UCSD-AML1 (cell line): ENCODE data around the gene GRIP2.

Experiments used
- DNase-seq: peaks from one replicate; lab custom pipeline; 2025; ENCODE audit not compliant: unreplicated experiment; lab: John Stamatoyannopoulos, UW

Gene GRIP2

DNA sequence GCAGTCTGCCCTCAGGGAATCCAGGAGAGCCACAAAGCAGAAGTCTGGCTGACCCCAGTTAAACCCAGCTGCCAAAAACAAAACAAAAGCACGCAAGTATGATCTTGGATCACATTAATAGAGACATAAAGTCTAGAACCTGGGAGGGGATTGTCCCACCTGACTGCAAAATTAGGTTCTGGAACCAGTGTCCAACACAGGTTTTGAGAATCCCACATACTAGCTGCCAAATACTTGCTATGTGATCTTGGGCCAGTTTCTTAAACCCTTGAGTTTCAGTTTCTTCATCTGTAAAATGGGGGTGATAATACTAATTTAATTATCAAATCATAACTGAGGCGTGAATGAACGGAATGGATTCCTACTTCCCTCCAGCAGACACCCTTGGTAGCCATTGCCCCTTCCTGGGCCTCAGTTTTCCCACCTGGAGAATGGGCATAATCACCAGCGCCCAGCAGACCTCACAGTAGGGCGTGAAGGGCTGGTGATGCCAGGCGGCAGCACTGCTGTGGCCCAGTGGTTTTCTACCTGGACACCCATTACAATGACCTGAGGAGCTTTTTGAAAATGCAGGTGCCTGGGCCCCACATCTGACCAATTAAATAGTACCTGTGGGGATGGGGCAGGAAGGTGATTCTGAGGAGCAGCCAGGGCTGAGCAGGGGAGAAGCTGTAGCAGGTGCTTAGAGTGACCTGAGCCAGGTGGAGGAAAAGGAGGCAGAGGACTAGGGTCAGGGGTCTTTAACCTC is 32.2 kb downstream of the GRIP2 start:
- DNase-seq: no peak

DNA sequence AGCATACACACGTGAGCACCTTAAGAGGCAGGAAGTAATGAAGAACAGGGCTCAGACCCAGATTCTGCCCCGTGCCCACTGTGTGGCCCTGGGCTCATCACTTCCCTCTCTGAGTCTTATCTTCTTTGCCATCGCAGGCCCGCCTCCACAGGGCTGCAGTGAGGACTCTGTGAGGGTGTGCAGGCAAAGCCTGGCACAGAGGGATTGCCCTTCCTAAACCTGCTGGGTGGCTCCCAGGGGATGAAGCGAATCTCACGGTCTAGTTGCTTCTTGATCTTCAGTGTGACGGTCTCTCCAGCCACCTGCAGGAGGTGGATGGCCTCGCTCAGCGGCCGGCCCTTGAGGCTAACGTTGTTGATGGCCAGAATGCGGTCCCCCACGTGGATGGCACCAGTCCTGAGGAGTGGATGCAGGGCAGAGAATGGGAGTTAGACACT is 32.8 kb downstream of the GRIP2 start:
- no peak for DNase-seq

DNA sequence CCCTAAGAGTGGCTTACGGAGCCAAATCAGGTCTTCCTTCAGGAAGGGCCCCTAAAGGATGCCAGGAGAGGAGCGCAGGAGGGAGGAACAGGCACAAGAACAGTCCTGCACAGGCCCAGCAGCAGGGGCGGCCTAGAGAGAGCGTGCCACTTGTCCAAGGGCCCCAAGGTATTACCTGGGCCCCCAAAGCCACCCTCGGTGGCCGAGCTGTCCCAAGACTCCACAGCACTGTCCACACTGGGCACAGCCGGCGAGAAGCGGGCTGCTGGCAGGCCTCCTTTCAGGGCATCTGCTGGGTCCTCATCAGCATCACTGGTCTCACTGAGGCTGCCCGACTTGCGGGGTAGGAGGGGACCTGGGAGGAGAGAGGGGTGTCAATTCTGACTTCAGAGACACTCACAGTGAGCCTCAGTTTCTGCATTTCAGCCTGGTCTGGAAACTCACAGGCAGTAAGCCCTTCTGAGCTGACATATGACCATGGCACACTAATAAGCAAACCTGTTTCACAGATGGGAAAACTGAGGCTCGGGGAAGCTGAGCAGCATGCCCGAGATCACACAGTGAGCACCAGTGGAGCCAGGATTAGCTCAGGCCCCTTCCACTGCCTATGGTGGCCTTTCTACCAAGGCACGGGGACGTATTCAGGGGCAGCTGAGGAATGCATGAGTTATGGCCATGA is 33.4 kb downstream of the GRIP2 start:
- DNase-seq: no peak

DNA sequence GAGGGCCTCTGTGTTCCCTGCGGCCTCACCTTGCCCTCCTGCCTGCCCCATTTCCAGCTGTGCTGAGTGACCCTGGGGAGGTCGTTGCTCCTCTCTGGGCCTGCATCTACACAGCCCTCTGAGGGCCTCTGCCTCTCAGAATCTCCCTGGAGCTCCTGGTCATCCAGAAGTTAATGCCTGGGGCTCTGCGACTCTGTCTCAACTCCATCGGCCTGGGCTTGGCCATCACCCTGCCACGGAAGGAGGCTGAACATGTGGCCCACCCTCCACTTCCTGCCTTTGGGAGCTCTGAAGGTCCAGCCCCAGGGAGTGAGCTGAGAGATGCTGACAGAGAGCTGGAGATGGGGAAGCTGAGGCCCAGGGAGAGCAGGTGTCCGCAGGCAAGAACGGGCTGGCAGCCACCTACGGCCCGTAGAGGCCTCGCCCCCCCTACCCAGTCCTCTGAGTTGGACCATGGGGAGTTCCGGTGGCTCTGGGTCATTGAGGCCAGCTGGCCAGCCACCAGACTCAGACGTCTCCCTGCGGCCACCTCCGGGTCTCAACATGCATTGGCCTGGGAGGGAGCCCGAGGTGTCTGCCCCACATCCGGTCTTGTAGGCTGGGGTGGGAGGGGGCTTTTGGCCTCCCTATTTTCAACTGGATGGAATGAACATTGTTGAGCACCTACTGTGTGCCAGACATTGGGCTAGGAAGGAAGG is 34.2 kb downstream of the GRIP2 start:
- DNase-seq: no peak

DNA sequence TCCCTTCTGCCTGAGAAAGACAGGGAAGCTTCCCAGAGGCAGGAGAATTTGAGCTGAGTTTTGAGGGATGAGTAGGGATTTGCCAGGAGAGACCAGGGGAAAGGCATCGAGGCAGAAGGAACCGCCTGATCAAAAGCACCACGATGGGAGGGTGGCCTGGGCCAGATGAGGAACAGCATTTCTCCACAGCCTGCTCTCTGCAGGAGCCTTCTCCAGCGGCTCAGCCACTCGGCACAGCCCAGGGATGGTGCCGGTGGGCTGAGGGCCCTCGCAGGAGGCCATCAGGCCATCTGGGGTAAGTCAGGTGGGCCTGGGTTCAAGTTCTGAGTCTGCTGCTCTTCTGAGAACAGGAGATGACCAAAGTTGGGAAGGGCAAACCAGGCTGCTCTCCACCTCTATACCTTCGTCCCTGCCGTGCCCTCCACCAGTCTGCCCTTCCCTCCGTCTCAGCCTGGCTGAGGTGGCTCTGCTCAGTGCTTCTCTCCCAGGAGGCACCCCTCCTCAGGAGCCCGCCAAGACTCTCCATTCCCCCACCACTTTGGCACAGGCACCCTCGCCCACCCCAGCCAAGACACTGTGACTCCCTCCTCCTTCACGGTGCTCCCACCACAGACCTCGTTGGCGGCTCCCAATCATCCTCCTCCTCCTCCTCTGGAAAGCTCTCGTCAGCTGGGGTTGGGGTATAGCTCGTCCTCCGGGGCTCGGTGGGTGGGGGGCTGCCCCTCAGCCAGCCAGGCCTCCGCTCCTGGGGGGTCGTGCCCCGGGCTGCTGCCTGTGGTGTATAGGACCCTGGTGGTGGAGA is 34.9 kb downstream of the GRIP2 start:
- no peak for DNase-seq

DNA sequence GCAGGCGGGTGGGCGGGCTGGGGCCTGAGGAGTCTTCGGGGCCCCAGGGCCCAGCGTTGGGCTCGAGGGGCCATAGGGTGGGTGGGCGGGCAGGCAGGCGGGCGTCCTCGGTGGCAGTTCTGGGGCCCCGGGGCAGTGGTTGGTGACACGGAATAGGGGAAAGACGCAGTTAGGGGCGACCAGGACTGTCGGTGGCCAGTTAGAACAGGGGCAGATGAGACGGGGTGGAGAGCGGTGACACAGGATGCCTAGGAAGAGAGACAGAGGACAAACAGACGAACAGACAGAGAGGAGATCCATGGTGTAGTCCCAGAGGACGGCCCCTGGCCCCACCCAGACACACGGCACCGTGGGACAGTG is 36.5 kb downstream of the GRIP2 start:
- DNase-seq: no peak

DNA sequence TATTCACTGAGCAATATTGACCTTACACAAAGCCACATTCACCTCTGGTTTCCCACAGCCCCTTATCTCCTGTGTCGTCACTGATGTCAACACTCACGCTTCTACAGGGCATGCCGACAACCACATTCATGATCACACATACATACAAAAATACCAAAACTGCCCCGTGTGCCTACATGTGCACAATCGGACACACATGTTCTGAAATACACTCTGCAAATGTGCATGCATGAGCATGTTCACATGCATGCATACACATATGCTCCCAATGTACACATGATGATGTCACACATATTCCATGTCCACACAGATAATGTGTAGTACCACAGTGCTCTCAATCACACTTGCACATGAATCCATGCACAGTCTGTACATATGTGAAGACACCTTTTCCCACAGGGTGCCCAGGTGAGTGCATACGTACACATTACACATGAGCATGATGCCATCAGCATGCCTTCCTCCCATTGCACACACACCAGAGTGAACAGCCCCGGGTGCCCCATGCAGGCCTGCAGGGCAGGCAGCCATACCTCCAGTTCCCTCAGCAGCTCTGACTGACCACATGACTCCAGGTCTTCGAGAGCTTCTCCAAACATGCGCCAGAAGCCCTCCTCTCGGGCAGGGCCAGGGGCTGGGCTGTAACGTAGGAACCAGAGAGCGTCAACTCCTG is 37.0 kb downstream of the GRIP2 start:
- DNase-seq: no peak

DNA sequence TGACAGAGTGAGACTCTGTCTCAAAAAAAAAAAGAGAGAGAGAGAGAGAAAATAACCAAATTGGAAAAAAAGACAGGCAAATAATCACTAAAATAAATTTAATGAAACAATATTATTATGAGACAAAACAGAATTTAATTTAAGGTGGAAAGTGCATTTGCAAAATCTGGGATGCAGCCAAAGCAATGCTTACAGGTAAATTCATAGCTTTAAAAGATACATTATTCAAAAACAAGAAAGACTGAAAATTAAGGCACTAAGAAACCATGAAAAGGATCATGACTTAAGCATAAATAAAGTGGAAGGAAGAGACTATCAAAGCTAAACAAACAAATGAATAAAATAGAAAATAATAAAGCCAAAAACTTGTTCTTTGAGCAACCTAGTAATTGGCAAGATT is 37.7 kb downstream of the GRIP2 start:
- DNase-seq: no peak

DNA sequence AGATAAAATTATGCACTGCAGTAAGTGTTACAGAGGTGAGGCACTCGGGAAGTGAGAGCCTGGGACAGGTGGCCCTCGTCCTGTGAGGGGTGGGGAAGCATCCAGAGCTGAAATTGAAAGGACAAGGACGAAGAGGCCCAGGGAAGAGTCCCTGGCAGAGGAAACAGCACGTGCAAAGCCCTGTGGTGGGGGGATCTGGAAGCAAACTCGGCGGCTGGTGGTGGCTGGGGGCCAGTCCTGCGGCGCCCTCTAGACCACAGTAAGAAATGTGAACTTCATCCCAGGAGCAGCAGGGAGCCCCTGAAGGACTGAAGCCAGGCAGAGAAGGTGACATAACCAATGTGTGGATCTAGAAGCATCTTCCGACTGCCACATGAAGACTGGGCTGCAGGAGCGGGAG is 42.8 kb downstream of the GRIP2 start:
- DNase-seq: no peak

DNA sequence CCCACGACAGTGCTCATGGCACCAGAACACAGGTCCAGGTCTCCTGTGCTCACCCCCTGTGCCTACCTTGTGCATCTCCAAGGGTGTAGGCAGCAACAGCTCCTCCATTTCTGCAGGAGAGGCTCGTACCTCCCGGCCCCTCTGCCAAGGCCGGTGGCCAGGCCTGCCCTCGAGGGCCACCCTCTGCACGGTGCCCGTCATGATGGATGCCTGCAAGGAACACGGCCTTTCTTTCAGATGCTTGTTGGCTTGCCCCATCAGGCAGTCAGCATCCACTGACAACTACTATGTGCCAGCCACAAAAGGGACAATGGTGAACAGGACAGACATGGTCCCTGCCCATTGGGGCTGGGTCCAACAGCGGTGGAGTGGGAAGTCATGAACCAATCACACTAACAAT is 43.8 kb downstream of the GRIP2 start:
- DNase-seq: no peak

DNA sequence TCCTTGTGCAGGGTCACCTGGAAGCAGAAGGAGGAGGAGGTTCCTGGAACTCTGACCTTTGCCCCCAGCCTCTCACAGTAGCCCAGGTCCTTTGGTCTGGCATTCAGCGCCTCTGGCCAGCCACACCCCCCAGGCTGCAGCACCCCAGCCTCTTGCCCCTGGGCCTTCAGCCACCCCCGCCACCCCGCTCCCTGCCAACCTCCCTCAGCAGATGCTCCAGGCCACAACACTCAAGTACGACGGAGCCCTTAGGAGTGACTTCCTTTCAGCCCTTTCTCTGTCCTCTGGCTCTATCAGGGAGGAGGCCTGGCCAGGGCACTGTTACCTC is 45.2 kb downstream of the GRIP2 start:
- DNase-seq: no peak

DNA sequence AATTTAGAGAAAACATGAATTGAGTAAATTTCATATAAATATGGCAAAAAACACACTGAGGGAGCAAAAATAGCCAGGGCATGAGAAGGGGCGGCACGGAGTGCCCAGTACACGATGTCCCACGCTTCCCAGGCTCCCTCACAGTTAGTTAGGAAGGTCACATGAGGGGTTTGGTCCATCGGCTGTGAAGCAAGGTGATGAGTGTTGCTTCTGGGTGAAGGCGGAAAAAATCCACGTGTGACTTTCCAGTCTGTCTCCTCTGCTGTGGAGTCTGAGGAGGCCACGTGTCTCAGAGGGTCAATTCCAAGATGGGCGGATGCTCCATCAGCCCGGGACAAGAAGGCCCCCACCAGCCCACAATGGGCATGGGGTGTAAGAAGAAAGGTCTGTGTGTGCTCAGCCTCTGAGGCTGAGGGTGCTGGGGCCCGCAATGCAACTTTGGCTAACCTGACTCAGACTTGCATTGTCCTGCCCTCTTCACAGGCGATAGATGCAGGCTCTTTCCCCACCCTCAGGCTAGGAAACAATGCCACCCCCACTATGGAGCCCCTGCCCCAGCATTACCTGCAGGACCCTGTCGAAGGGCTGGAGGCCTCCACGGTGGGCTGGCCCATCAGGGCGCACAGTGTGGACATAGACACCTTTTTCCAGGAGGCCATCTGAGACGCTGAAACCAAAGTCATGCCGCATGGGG is 45.7 kb downstream of the GRIP2 start:
- no peak for DNase-seq

DNA sequence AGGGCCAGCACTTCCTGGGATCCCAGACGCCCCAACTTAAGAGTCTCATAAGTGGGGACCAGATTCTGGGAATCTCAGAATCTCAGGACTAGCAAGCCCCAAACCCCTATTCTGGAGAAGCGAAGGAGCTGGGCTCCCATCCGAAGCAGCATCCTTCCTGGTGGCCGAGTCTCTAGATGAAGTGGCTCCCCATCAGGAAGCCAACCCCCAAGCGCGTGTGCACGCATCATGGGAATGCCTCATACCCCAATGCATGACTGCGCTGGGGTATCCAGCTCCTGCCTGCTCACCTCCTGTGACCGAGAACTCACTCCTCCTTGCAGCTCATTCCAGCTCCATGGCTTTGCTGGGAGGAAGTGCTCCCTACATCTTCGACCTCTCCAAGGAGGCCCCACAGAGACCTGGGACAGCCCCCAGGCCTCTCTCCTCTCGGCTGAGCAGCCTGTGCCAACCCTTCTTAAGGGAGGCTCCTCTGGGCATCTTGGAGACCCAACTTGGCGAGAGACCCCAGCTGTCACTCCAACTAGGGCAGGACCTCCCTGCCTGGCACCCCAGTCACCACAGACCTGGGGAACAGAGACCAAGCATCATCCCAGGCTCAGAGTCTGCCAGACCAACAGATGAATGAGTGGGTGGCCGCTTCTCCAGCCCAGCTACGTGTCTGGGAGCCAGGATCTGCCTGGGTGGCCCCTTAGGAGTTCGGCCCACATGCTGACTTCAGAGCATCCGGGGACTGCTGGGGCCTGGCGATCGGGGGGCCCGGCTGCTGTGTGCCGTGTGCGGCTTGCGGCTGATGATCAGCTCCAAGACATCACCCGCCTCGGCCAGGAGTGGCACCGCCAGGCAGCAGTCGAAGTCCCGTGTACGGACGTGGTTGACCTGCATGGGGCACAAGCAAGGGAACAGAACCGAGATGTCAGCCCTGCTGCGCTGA is 46.9 kb downstream of the GRIP2 start:
- DNase-seq: no peak

DNA sequence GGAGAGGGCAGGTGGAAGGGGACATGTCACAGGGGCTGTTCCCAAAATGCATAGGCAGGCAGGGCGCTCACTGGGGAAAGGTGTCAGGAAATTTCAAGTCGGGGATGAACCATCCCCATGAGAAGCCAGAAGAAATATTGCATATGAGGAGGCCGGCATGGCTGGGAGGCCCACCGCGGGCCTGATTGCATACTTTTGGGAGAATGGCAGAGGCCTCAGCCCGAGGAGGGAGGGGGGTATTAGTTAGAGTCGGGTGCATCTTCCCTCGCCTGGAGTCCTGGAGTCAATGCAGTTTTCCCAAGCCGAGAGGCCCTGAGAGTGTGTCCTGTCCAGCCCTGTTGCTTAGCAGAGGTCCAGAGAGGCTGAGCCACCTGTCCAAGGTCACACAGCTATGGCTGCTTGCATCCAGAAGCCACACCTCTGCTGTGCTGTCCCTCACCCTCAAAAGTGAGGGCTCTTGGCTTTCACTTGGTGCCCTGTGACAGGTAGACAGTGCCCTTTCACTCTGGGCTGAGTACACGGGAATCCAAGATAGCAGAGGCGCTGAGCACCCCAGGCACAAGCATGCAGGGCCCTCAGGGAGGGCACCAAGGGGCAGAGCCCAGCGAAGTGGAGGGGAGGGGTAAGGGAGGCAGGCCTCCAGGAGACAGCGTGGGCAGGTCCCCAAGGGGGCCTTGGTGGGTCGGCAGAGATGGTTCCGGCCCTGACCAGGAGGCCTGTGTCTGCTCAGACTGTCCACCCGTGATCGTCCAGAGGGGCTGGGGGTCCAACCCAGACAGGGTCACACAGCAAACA is 48.5 kb downstream of the GRIP2 start:
- no peak for DNase-seq

DNA sequence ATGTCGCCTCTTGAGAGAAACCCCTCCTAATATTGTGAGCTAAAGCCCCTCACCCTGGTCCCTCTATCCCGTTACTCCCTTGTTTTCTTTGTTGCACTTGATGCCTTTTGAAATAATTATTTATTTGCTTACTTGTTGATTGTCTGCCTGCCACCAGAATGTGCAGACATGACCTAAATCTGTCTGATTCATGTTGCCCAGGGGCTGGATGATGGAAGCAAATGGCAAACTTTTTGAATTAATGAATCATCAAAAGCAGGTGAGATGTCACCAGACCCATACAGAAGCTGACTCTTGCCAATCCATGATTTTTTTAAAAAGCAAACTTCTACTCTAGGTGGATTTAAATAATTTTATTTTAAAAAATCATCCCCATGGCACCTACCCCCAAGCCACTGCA is 49.3 kb downstream of the GRIP2 start:
- no peak for DNase-seq

DNA sequence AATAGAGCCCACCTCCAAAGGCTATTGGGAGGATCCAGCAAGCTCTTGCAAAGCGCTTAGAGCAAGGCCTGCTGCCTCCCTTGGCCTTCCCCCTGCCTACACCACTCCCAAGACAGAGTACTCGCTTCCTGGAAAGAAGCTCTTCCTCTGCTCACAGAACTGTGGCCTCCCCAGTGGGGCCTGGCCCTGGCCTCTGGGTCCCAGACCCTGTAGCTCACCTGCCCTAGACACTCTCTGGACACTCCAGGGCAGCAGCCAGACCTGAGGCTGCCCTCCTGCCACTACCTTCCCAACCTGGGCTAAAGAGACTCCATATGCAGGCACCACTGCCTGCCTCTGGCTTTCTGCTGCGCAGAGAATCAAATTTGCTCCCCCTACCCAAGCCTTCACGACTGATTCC is 49.9 kb downstream of the GRIP2 start:
- no peak for DNase-seq

DNA sequence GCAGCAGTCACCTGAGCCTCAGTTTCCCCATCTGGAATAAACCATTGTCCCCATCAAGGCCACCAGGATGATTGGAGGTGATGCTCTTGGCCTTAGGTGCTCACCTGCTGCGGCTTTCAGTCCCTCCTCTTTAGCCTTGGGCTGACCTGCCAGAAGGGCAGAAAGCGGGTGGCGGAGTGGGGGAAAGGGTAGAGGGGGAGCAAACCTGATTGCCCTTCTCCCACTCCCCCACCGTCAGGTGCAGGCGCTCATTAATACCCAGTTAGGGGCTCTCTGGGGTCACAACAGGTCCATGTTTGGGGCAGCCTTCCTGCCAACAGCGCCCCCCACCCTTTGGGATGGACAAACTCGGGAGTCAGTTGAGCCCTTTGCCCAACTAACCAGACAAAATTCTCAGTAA is 50.5 kb downstream of the GRIP2 start:
- DNase-seq: no peak

DNA sequence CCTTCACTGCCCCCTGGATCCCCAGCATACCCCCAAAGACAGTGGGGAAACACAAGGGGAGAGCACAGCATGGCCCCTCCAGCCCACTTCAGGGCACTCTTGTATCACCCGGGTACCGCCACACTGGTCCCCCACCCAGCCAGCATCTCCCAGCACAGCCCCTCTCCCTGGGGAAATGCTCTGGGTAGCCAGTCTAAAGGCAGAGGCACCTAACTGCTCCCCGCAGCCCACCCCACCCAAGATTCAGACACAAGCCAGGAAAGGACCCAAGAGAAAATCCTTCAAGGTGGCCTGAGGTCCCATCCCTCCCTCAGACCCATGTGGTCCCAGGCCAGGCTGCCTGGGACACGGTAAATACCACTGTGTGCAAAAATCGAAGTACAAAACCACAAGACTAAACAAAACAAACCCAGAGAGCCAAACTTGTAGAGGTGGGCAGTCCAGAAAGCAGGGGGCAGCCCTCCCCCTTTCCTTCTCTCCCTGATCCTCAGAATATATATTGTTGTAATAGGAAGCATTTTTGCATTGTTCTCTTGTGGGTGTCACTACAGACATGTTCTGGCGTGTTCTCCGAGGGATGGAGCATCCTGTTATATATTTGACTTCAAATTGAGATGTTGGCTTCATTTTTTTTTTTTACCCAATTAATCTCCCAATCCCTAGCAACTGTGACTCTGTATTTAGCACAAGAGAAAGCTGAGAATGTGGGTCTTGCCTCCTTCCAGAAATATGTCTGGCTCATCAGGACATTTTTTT is 51.7 kb downstream of the GRIP2 start:
- DNase-seq: no peak
